Lung (tissue), 12 donors: ENCODE data around the gene SHC3. TPM values are rescaled to one million over a fixed set of nuclear protein-coding genes. Genes with fewer than 3 reads are reported as not detected.

Source experiments
- ATAC-seq: fragments of 200-7000 bp; cut with Tn5 transposase; one replicate; pipeline ENCODE4 v1.9.1; 2020; ENCODE audit warnings: moderate number of reproducible peaks; ENCODE audit not compliant: insufficient read depth, low FRiP score
- DNase-seq, 3 donors: peaks; one replicate each; pipeline ENCODE4 v3.0.0-alpha.2; 2013 to 2017
- H3K27ac ChIP-seq, 2 donors: one replicate each; pipeline ENCODE4 v1.5.1; 2013; ENCODE audit warnings: mild to moderate bottlenecking in 2 of 2, moderate library complexity in 2 of 2, control low read depth in 1 of 2, inconsistent platforms in 1 of 2, low read depth in 1 of 2, low read length in 1 of 2
- H3K27me3 ChIP-seq, 3 donors: one replicate each; pipeline ENCODE4 v1.5.1; 2013; ENCODE audit warnings: low read length in 2 of 3; ENCODE audit not compliant: control insufficient read depth in 3 of 3, insufficient read depth in 3 of 3
- H3K36me3 ChIP-seq, 4 donors: one replicate each; pipeline ENCODE4 v1.5.1; 2013; ENCODE audit warnings: low read length in 4 of 4, mild to moderate bottlenecking in 1 of 4, moderate library complexity in 1 of 4; ENCODE audit not compliant: control insufficient read depth in 4 of 4, insufficient read depth in 4 of 4
- H3K4me1 ChIP-seq, 5 donors: one replicate each; pipeline ENCODE4 v1.5.1; 2013; ENCODE audit warnings: low read length in 5 of 5, mild to moderate bottlenecking in 2 of 5, moderate library complexity in 1 of 5; ENCODE audit not compliant: control insufficient read depth in 5 of 5, insufficient read depth in 5 of 5
- H3K4me3 ChIP-seq: one replicate; pipeline ENCODE4 v1.5.1; 2013; ENCODE audit warnings: mild to moderate bottlenecking, control low read depth, moderate library complexity
- H3K9ac ChIP-seq, 2 donors: one replicate each; pipeline ENCODE4 v1.5.1; 2013; ENCODE audit warnings: low read length in 2 of 2, control low read depth in 1 of 2; ENCODE audit not compliant: insufficient read depth in 1 of 2
- H3K9me3 ChIP-seq, 4 donors: one replicate each; pipeline ENCODE4 v1.5.1; 2013; ENCODE audit warnings: low read length in 3 of 4, mild to moderate bottlenecking in 1 of 4, moderate library complexity in 1 of 4; ENCODE audit not compliant: control insufficient read depth in 4 of 4, insufficient read depth in 3 of 4
- CTCF ChIP-seq: IDR thresholded peaks from 2 replicates; pipeline ENCODE4 v1.5.1; 2012; ENCODE audit warnings: mild to moderate bottlenecking; ENCODE audit errors: control extremely low read depth, extremely low read depth
- WGBS, 2 donors: extraction: QIAGEN DNeasy Blood & Tissue Kit; methylation state at CpG; one replicate each; pipeline ENCODE4 v1.1.7; 2013; 5-methylcytosine and 5-hydroxymethylcytosine counted together
- polyA plus RNA-seq, 2 donors: library from polyadenylated mRNA; stranded (reverse); fragments of 200-250 nt; gene quantifications; one replicate each; pipeline ENCODE4 v1.2.1, GENCODE V29; 2013
- total RNA-seq, 2 donors: library from RNA; depleted of rRNA in 1 of 2; stranded (reverse); fragments of >200 nt in 1 of 2; gene quantifications; one replicate each; pipeline ENCODE4 v1.2.1, GENCODE V29; 2014 to 2021
- donor health status: control.
- donor health status: control.
- donor health status: Bipolar disorder and iron deficiency.
- donor health status: healthy.
- donor health status: DM: yes; HTN: yes; CAD: no.

The SHC3 gene
- total and polyA plus RNA-seq, 4 donors = 1.8 to 19.2 (median 4.0) TPM

GRCh38 chr9:89036891-89037290 lies 141.7 kb downstream of the SHC3 start:
- peaks cover 0 to 4% (median 0%) of the 10 kb centered on the region in 4 donors for H3K36me3 ChIP-seq
- H3K9ac ChIP-seq = no peak overlapping the region
- no peak overlapping the region for H3K27ac ChIP-seq
- DNase-seq = no peak
- no peak for ATAC-seq
- WGBS, 2 donors = 21 to 74% methylated on average over 3 of the region's 3 CpGs
- peaks cover 0 to 1% (median 0%) of the 10 kb centered on the region in 4 donors for H3K9me3 ChIP-seq
- TF ChIP-seq CTCF = no peak
- no peaks in the 10 kb centered on the region for H3K27me3 ChIP-seq
- H3K4me3 ChIP-seq = no peak overlapping the region
- H3K4me1 ChIP-seq = peaks cover 0 to 20% (median 6%) of the 10 kb centered on the region in 5 donors

GRCh38 chr9:89036383-89036782 lies 142.2 kb downstream of the SHC3 start:
- no peak overlapping the region for H3K27ac ChIP-seq

GRCh38 chr9:89032661-89033060 lies 146.0 kb downstream of the SHC3 start:
- Histone ChIP-seq H3K36me3 (no peaks in the 10 kb centered on the region), H3K27ac (no peak overlapping the region), H3K27me3 (no peaks in the 10 kb centered on the region), H3K9ac (no peak overlapping the region), H3K9me3 (peaks cover 1 to 4% (median 3%) of the 10 kb centered on the region in 4 donors), H3K4me3 (no peak overlapping the region), H3K4me1 (peaks cover 0 to 4% (median 0%) of the 10 kb centered on the region in 5 donors)
- no peak for TF ChIP-seq CTCF
- ATAC-seq (no peak), DNase-seq (no peak)
- 89 to 90% methylated on average over 5 of the region's 5 CpGs for WGBS, 2 donors

More at GRCh38 chr9:89036383-89036782, 142.2 kb downstream of the SHC3 start:
- Histone ChIP-seq H3K9me3 (peaks cover 0 to 1% (median 0%) of the 10 kb centered on the region in 4 donors), H3K9ac (no peak overlapping the region), H3K36me3 (peaks cover 0 to 4% (median 0%) of the 10 kb centered on the region in 4 donors), H3K4me1 (peaks cover 0 to 20% (median 6%) of the 10 kb centered on the region in 5 donors), H3K27me3 (no peaks in the 10 kb centered on the region), H3K4me3 (no peak overlapping the region)
- TF ChIP-seq CTCF = no peak
- DNase-seq (peak in 1 of 3 donors; percentile 50), ATAC-seq (no peak)
- WGBS, 2 donors = 60 to 61% methylated on average over 8 of the region's 8 CpGs

- 89 to 92% methylated on average over 5 of the region's 5 CpGs for WGBS, 2 donors
- no peak overlapping the region for H3K9ac ChIP-seq
- no peaks in the 10 kb centered on the region for H3K27me3 ChIP-seq
- ATAC-seq (no peak), DNase-seq (no peak)
- H3K4me3 ChIP-seq = no peak overlapping the region
- no peaks in the 10 kb centered on the region for H3K36me3 ChIP-seq
- no peak for TF ChIP-seq CTCF
- H3K4me1 ChIP-seq = no peaks in the 10 kb centered on the region
- no peak overlapping the region for H3K27ac ChIP-seq
- H3K9me3 ChIP-seq = peaks cover 1 to 4% (median 3%) of the 10 kb centered on the region in 4 donors
Observed at GRCh38 chr9:89032173-89032572, 146.4 kb downstream of the SHC3 start.
